K562 (cell line): ENCODE data around the gene SAMD11. TPM values are rescaled to one million over a fixed set of nuclear protein-coding genes. Genes with fewer than 3 reads are reported as not detected.

Experiments used
- BDP1 ChIP-seq: IDR thresholded peaks from 3 replicates; pipeline ENCODE4 v1.6.1; 2011; ENCODE audit not compliant: insufficient read length, insufficient read depth
- CREB5 ChIP-seq: fragments of 250-450 bp; sonication (Bioruptor Pico); IDR thresholded peaks from 2 replicates; pipeline ENCODE4 v1.5.0; 2020; ENCODE audit warnings: mild to moderate bottlenecking
- EHMT2 ChIP-seq: fragments of 450-650 bp; IDR thresholded peaks from 2 replicates; pipeline ENCODE4 v1.6.1; 2018; ENCODE audit warnings: antibody characterized with exemption
- ELK1 ChIP-seq: sonication (generic); formaldehyde crosslinking; IDR thresholded peaks from 2 replicates; pipeline ENCODE4 v1.8.1; 2022; ENCODE audit warnings: missing genetic modification reagents
- ESRRA ChIP-seq: fragments of 450-650 bp; IDR thresholded peaks from 2 replicates; pipeline ENCODE4 v1.6.1; 2014; ENCODE audit warnings: low read depth, mild to moderate bottlenecking, moderate library complexity, borderline replicate concordance
- GTF3C2 ChIP-seq: IDR thresholded peaks from 3 replicates; pipeline ENCODE4 v1.6.1; 2011; ENCODE audit warnings: borderline replicate concordance, mild to moderate bottlenecking, moderate library complexity; ENCODE audit not compliant: insufficient read length; ENCODE audit errors: extremely low read depth
- NONO ChIP-seq, 2 experiments: fragments of 200-400 bp in 1 of 2; fragments of 450-650 bp in 1 of 2; formaldehyde crosslinking in 1 of 2; IDR thresholded peaks; 2 replicates each; pipeline ENCODE4 v1.6.1; 2017; ENCODE audit warnings: low read depth in 2 of 2, mild to moderate bottlenecking in 2 of 2, moderate library complexity in 2 of 2, low read length in 1 of 2
- PML ChIP-seq: IDR thresholded peaks from 2 replicates; pipeline ENCODE4 v1.6.1; 2012; ENCODE audit warnings: low read length, inconsistent platforms
- PURB ChIP-seq: sonication (generic); formaldehyde crosslinking; IDR thresholded peaks from 2 replicates; pipeline ENCODE4 v1.9.0; 2021; ENCODE audit warnings: low read depth, mild to moderate bottlenecking, missing genetic modification reagents
- RBM25 ChIP-seq: fragments of 200-400 bp; formaldehyde crosslinking; IDR thresholded peaks from 2 replicates; pipeline ENCODE4 v1.6.1; 2018; ENCODE audit warnings: low read length, low read depth, moderate library complexity; ENCODE audit not compliant: severe bottlenecking
- ZFP36 ChIP-seq: fragments of 150-350 bp; IDR thresholded peaks from 2 replicates; pipeline ENCODE4 v1.6.1; 2018; ENCODE audit warnings: low read length, low read depth; ENCODE audit not compliant: partially characterized antibody
- ZNF121 ChIP-seq: sonication (generic); formaldehyde crosslinking; conservative IDR thresholded peaks from 2 replicates; pipeline ENCODE4 v1.8.0; 2022; ENCODE audit warnings: missing genetic modification reagents
- ZNF175 ChIP-seq: fragments of 200-800 bp; sonication (Bioruptor generic); IDR thresholded peaks from 2 replicates; pipeline ENCODE4 v1.6.1; 2016; ENCODE audit warnings: low read depth, mild to moderate bottlenecking, missing genetic modification characterization, missing compliant biosample characterization
- ZNF232 ChIP-seq: sonication (generic); formaldehyde crosslinking; IDR thresholded peaks from 2 replicates; pipeline ENCODE4 v1.8.0; 2022; ENCODE audit warnings: mild to moderate bottlenecking, missing genetic modification reagents
- ZNF444 ChIP-seq: fragments of 250-450 bp; sonication (Bioruptor Pico); IDR thresholded peaks from 2 replicates; pipeline ENCODE4 v1.4.0; 2020; ENCODE audit warnings: mild to moderate bottlenecking, moderate library complexity
- polyA plus RNA-seq, 8 experiments: library from polyadenylated mRNA; depleted of rRNA in 4 of 8; stranded (reverse) in 5 of 8; unstranded in 3 of 8; fragments of >200 nt; fragmentation: Nextera tagmentation in 2 of 8; fragmentation: Illumina TruSeq in 1 of 8; extraction: Ambion mirVana in 2 of 8; extraction: Trizol in 1 of 8; gene quantifications; 2 replicates each; pipeline versions ENCODE4 v1.2.1 to v1.2.3, GENCODE V29; 2011 to 2014; ENCODE audit warnings: inconsistent platforms in 1 of 8, missing spikeins in 1 of 8
- total RNA-seq, 7 experiments: library from RNA; depleted of rRNA in 6 of 7; stranded (reverse); fragments of >200 nt in 6 of 7; fragmentation: Illumina TruSeq in 2 of 7; extraction: Trizol in 2 of 7; gene quantifications; 2 replicates each; pipeline versions ENCODE4 v1.2.1 to v1.2.3, GENCODE V29; 2011 to 2021; ENCODE audit warnings: low replicate concordance in 1 of 7
- TF ChIP-seq, protein P1 (sequence below): sonication (generic); formaldehyde crosslinking; IDR thresholded peaks from 2 replicates; pipeline ENCODE4 v1.8.0; 2022; ENCODE audit warnings: missing genetic modification reagents, mild to moderate bottlenecking, moderate library complexity, borderline replicate concordance
- TF ChIP-seq, protein P2 (sequence below): sonication (generic); formaldehyde crosslinking; IDR thresholded peaks from 2 replicates; pipeline ENCODE4 v1.8.0; 2022; ENCODE audit warnings: mild to moderate bottlenecking, missing genetic modification reagents

SAMD11 gene
- total and polyA plus RNA-seq, 9 of the 15 experiments (the other 6 are each of a cell fraction or from before 2014, with no cell fraction given): 0.07 to 0.82 (median 0.11) TPM; not detected in 2

- TF ChIP-seq, protein P1, sequence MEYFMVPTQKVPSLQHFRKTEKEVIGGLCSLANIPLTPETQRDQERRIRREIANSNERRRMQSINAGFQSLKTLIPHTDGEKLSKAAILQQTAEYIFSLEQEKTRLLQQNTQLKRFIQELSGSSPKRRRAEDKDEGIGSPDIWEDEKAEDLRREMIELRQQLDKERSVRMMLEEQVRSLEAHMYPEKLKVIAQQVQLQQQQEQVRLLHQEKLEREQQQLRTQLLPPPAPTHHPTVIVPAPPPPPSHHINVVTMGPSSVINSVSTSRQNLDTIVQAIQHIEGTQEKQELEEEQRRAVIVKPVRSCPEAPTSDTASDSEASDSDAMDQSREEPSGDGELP (CRISPR knock-in tag): no peak
- TF ChIP-seq ZNF121 (CRISPR knock-in tag): no peak
- no peak for TF ChIP-seq ZNF232
- no peak for TF ChIP-seq RBM25
- TF ChIP-seq BDP1: no peak
- no peak for TF ChIP-seq ZNF175 (CRISPR knock-in tag)
- TF ChIP-seq ZFP36: no peak
- TF ChIP-seq, protein P2, sequence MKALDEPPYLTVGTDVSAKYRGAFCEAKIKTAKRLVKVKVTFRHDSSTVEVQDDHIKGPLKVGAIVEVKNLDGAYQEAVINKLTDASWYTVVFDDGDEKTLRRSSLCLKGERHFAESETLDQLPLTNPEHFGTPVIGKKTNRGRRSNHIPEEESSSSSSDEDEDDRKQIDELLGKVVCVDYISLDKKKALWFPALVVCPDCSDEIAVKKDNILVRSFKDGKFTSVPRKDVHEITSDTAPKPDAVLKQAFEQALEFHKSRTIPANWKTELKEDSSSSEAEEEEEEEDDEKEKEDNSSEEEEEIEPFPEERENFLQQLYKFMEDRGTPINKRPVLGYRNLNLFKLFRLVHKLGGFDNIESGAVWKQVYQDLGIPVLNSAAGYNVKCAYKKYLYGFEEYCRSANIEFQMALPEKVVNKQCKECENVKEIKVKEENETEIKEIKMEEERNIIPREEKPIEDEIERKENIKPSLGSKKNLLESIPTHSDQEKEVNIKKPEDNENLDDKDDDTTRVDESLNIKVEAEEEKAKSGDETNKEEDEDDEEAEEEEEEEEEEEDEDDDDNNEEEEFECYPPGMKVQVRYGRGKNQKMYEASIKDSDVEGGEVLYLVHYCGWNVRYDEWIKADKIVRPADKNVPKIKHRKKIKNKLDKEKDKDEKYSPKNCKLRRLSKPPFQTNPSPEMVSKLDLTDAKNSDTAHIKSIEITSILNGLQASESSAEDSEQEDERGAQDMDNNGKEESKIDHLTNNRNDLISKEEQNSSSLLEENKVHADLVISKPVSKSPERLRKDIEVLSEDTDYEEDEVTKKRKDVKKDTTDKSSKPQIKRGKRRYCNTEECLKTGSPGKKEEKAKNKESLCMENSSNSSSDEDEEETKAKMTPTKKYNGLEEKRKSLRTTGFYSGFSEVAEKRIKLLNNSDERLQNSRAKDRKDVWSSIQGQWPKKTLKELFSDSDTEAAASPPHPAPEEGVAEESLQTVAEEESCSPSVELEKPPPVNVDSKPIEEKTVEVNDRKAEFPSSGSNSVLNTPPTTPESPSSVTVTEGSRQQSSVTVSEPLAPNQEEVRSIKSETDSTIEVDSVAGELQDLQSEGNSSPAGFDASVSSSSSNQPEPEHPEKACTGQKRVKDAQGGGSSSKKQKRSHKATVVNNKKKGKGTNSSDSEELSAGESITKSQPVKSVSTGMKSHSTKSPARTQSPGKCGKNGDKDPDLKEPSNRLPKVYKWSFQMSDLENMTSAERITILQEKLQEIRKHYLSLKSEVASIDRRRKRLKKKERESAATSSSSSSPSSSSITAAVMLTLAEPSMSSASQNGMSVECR (CRISPR knock-in tag): no peak
- no peak for TF ChIP-seq GTF3C2
- no peak for TF ChIP-seq ZNF444 (CRISPR knock-in tag)
- TF ChIP-seq PML: no peak
- TF ChIP-seq ESRRA: peak; percentile 83
- no peak for TF ChIP-seq NONO (IDR thresholded peaks at IDR 0.05; ENCODE audit: low read depth in 2 of 2, low read length in 1 of 2)
- TF ChIP-seq PURB (CRISPR knock-in tag): no peak
- TF ChIP-seq CREB5: no peak
- no peak for TF ChIP-seq EHMT2
- no peak for TF ChIP-seq ELK1 (CRISPR knock-in tag)
These were observed 51.1 kb downstream of the SAMD11 start (continued) for GRCh38 chr1:974687-975328.
